NCI-H524 (cell line): ENCODE results near the gene DLGAP1.
A peak's percentile ranks its signal among the peaks of the same experiment; 100 is the strongest.

ENCODE experiments used
- DNase-seq, 2 experiments: peaks; one replicate each; lab custom pipeline; 2025; lab: John Stamatoyannopoulos, UW

Gene DLGAP1

GRCh38 chr18:4172196-4173100 is 282.7 kb downstream of the DLGAP1 start:
- peak; percentile 4 to 44 for DNase-seq

GRCh38 chr18:4157352-4157751 is 297.8 kb downstream of the DLGAP1 start:
- no peak for DNase-seq

GRCh38 chr18:4146797-4147196 is 308.3 kb downstream of the DLGAP1 start:
- no peak for DNase-seq

GRCh38 chr18:4144201-4144600 is 310.9 kb downstream of the DLGAP1 start:
- no peak for DNase-seq

GRCh38 chr18:4143585-4143984 is 311.5 kb downstream of the DLGAP1 start:
- DNase-seq: no peak

GRCh38 chr18:4142876-4143275 is 312.2 kb downstream of the DLGAP1 start:
- DNase-seq: no peak

GRCh38 chr18:4134700-4135099 is 320.4 kb downstream of the DLGAP1 start:
- DNase-seq: no peak

GRCh38 chr18:4130734-4131719 is 324.1 kb downstream of the DLGAP1 start:
- DNase-seq: no peak

GRCh38 chr18:4126939-4127338 is 328.2 kb downstream of the DLGAP1 start:
- no peak for DNase-seq

GRCh38 chr18:4125627-4126230 is 329.4 kb downstream of the DLGAP1 start:
- DNase-seq: no peak

- DNase-seq: no peak
Observed at GRCh38 chr18:4125224-4125623, 329.9 kb downstream of the DLGAP1 start.

- peak in 1 of 2 experiments; percentile 8 for DNase-seq
Observed at GRCh38 chr18:4119813-4120212, 335.3 kb downstream of the DLGAP1 start.

- no peak for DNase-seq
Observed at GRCh38 chr18:4119127-4119648, 335.9 kb downstream of the DLGAP1 start.

- no peak for DNase-seq
Observed at GRCh38 chr18:4108016-4108415, 347.1 kb downstream of the DLGAP1 start.

GRCh38 chr18:4107049-4107467 is 348.0 kb downstream of the DLGAP1 start:
- no peak for DNase-seq

- DNase-seq: peak; percentile 32 to 67
Observed at GRCh38 chr18:4106407-4107033, 348.6 kb downstream of the DLGAP1 start.

- DNase-seq: no peak
Observed at GRCh38 chr18:4102901-4103300, 352.2 kb downstream of the DLGAP1 start.

- DNase-seq: no peak
Observed at GRCh38 chr18:4101009-4101408, 354.1 kb downstream of the DLGAP1 start.

- no peak for DNase-seq
Observed at GRCh38 chr18:4096486-4096885, 358.6 kb downstream of the DLGAP1 start.

- DNase-seq: no peak
Observed at GRCh38 chr18:4093676-4094075, 361.4 kb downstream of the DLGAP1 start.

- no peak for DNase-seq
Observed at GRCh38 chr18:4084382-4084900, 370.7 kb downstream of the DLGAP1 start.
